DND-41 (cell line): ENCODE measurements around the gene GALR3.

Experiments
- ATAC-seq: fragments of 200-7000 bp; cut with Tn5 transposase; 3 replicates; pipeline ENCODE4 v1.9.1; 2021; ENCODE audit warnings: low read depth; ENCODE audit not compliant: insufficient read depth
- DNase-seq: peaks from one replicate; pipeline ENCODE4 v3.0.0-alpha.2; 2020
- H2AFZ ChIP-seq: 2 replicates; pipeline ENCODE4 v1.6.0; 2012; ENCODE audit warnings: low read depth, low read length
- H3K27ac ChIP-seq: 2 replicates; pipeline ENCODE4 v1.5.1; 2012; ENCODE audit warnings: low read length, inconsistent platforms
- H3K27me3 ChIP-seq: fragments of 200-600 bp; sonication (generic); 2 replicates; pipeline ENCODE4 v1.6.0; 2012; ENCODE audit warnings: low read length, mild to moderate bottlenecking, inconsistent platforms; ENCODE audit not compliant: insufficient read depth, poor library complexity
- H3K36me3 ChIP-seq: 2 replicates; pipeline ENCODE4 v1.5.1; 2012; ENCODE audit warnings: low read length, inconsistent platforms; ENCODE audit not compliant: insufficient read depth
- H3K4me1 ChIP-seq: 2 replicates; pipeline ENCODE4 v1.5.1; 2012; ENCODE audit warnings: mild to moderate bottlenecking, low read length; ENCODE audit not compliant: insufficient read depth
- H3K4me2 ChIP-seq: 2 replicates; pipeline ENCODE4 v1.6.0; 2012; ENCODE audit warnings: mild to moderate bottlenecking, moderate library complexity, low read length, inconsistent platforms; ENCODE audit not compliant: insufficient read depth
- H3K4me3 ChIP-seq, 2 experiments: fragments of 200-600 bp in 1 of 2; shearing (Covaris generic) in 1 of 2; 2 replicates each; pipeline ENCODE4 v1.5.1; 2012 to 2016; ENCODE audit warnings: inconsistent platforms in 2 of 2, low read length in 2 of 2, mild to moderate bottlenecking in 2 of 2, low read depth in 1 of 2, moderate library complexity in 1 of 2
- H3K79me2 ChIP-seq: 2 replicates; pipeline ENCODE4 v1.6.0; 2012; ENCODE audit warnings: low read length, inconsistent platforms; ENCODE audit not compliant: insufficient read depth
- H3K9ac ChIP-seq: 2 replicates; pipeline ENCODE4 v1.6.0; 2012; ENCODE audit warnings: low read depth, mild to moderate bottlenecking, inconsistent platforms, low read length, moderate library complexity
- H3K9me3 ChIP-seq: 2 replicates; pipeline ENCODE4 v1.5.1; 2012; ENCODE audit warnings: low read length, moderate library complexity, mild to moderate bottlenecking, inconsistent platforms; ENCODE audit not compliant: insufficient read depth, severe bottlenecking
- H4K20me1 ChIP-seq: 2 replicates; pipeline ENCODE4 v1.6.0; 2012; ENCODE audit warnings: low read length; ENCODE audit not compliant: insufficient read depth
- CTCF ChIP-seq: IDR thresholded peaks from 2 replicates; pipeline ENCODE4 v1.5.1; 2012; ENCODE audit warnings: borderline replicate concordance, low read length, moderate library complexity, mild to moderate bottlenecking; ENCODE audit not compliant: poor library complexity, severe bottlenecking; ENCODE audit errors: extremely low read depth
- EZH2 ChIP-seq: IDR thresholded peaks from 3 replicates; pipeline ENCODE4 v1.6.1; 2012; ENCODE audit warnings: borderline replicate concordance, low read depth, mild to moderate bottlenecking, moderate library complexity, low read length, inconsistent platforms; ENCODE audit not compliant: severe bottlenecking

The GALR3 gene

DNA sequence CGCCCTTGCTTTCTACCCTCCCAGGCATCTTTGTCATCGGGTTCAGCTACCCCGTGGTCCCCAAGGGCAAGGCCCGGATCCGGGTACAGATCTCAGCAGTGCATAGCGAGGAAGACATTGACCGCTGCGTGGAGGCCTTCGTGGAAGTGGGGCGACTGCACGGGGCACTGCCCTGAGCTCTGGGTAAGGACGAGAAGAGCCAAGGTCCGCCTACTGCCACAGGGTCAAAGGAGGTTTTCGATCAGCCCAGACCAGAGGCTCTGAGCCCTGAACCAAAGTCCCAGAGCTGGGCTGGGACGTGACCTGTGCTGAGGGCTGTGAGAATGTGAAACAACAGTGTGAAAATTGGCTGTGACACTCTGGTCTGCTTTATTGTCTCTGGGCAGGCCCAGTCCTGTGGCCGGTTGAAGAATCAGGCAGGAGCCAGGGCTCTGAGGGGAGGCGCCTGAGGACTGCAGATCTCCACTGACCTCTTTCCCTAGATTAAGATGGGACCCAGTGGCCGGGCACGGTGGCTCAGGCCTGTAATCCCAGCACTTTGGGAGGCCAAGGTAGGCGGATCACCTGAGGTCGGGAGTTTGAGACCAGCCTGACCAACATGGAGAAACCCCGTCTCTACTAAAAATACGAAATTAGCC, 6.5 kb upstream of the GALR3 start:
- Histone ChIP-seq H3K4me3 (no peak overlapping the region), H3K27ac (no peak overlapping the region), H3K4me1 (peaks cover 7% of the 10 kb centered on the region), H2AFZ (no peak overlapping the region), H3K9me3 (no peaks in the 10 kb centered on the region), H3K9ac (no peak overlapping the region), H4K20me1 (no peaks in the 10 kb centered on the region; the same call in 1 of the 2 replicates), H3K79me2 (no peaks in the 10 kb centered on the region), H3K27me3 (no peaks in the 10 kb centered on the region), H3K36me3 (peaks cover 40% of the 10 kb centered on the region), H3K4me2 (no peak overlapping the region)
- DNase-seq (no peak), ATAC-seq (no peak)
- TF ChIP-seq EZH2 (no peak), CTCF (no peak)

DNA sequence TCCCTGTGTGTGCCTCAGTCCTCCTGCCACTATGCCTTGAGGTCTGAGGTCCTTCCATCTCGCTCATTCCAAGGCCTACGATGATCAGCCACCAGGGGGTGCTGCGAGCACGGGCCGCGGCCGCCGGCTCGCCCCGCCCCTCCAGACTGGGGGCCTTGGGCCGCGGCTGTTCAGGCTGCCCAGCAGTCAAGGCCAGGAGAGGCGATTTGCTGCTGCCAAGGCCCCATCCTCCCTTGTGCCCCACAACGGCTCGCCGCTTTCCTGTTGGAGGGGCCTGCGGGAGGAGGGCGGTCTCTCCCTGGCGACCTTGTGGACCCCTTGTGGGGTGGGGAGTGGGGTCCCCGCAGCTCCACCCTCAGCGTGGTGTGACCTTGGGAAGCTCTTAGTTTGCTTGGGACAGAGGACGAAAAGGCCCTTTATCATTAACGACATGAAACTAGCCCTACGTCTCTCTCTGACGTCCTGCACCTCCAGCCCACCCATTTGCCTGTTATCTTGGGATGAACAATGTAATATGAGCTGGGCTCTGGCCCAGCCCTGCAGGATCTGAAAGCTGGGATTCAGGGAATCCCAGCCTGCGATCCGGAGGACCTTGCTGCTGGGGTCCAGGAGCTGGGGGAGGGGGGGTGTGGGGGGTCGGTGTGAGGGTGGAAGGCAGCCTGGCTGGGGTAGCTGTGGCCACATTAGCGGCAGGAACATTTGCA, 5.3 kb upstream of the GALR3 start:
- TF ChIP-seq CTCF (peak; percentile 93), EZH2 (no peak)
- peak; percentile 91 for ATAC-seq
- Histone ChIP-seq H3K27me3 (no peaks in the 10 kb centered on the region), H3K9me3 (no peaks in the 10 kb centered on the region), H3K4me1 (peaks cover 7% of the 10 kb centered on the region), H4K20me1 (no peaks in the 10 kb centered on the region; the same call in 1 of the 2 replicates), H3K4me3 (no peak overlapping the region), H3K79me2 (no peaks in the 10 kb centered on the region), H3K9ac (no peak overlapping the region), H3K27ac (no peak overlapping the region), H2AFZ (peak overlapping the region; percentile 67), H3K36me3 (peaks cover 35% of the 10 kb centered on the region), H3K4me2 (peak overlapping the region; percentile 43; the same call in 1 of the 2 replicates)
- DNase-seq = peak; percentile 76

DNA sequence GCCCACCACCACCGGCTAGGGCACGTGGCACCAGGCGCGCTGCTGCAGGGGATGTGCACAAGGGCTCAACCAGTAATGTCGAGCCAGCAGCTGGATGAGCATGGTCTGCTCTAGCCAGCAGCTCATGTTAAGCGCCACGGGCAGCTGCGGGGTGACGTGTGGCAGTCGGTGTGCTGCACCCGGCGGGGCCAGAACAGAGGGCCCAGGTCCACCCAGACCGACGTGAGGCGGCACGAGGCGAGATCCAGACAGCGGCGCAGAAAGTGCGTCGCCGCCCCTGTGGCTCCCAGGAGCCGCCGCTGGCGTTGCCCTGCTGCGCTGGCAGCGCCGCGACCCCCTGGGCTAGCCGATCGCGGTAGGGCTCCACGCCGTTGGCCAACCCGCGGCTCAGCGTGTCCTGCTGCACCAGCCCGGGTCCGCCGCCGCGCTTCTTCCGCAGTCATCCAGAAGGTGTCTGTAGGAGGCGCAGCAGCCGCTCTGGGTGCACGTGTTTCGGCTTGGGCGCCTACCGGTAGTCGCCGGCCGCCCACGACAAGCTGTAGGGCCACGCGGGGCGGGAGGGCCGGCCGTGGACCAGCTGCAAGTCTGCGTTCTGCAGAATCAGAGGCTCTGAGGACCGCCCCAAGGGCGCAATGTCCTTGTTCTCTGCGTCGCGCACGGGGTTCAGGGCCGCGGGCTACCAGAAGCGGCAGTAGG, 4.6 kb upstream of the GALR3 start:
- DNase-seq = no peak

More for the DNA sequence above, 4.6 kb upstream of the GALR3 start:
- TF ChIP-seq CTCF = no peak
- Histone ChIP-seq H4K20me1 (no peaks in the 10 kb centered on the region), H3K27me3 (no peaks in the 10 kb centered on the region), H3K36me3 (peaks cover 30% of the 10 kb centered on the region), H3K9ac (no peak overlapping the region), H3K4me3 (no peak overlapping the region), H3K4me2 (no peak overlapping the region), H3K9me3 (no peaks in the 10 kb centered on the region), H3K27ac (no peak overlapping the region), H3K4me1 (peaks cover 7% of the 10 kb centered on the region), H3K79me2 (no peaks in the 10 kb centered on the region), H2AFZ (no peak overlapping the region)
- no peak for ATAC-seq
